ENCODE results near the gene SNIP1. TPM values are rescaled to one million over a fixed set of nuclear protein-coding genes. Genes with fewer than 3 reads are reported as not detected.
"Not testable (repeated sequence)": the region's sequence is repeated elsewhere in the genome, so short reads cannot be mapped to it uniquely, and the experiment has no call there.

Gene SNIP1, protein sequence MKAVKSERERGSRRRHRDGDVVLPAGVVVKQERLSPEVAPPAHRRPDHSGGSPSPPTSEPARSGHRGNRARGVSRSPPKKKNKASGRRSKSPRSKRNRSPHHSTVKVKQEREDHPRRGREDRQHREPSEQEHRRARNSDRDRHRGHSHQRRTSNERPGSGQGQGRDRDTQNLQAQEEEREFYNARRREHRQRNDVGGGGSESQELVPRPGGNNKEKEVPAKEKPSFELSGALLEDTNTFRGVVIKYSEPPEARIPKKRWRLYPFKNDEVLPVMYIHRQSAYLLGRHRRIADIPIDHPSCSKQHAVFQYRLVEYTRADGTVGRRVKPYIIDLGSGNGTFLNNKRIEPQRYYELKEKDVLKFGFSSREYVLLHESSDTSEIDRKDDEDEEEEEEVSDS
- polyA plus RNA-seq (ENCODE audit: insufficient read length in 4 of 4), result 10 to 100 TPM; 12.3 to 14.6 (median 13.7) TPM

DNA sequence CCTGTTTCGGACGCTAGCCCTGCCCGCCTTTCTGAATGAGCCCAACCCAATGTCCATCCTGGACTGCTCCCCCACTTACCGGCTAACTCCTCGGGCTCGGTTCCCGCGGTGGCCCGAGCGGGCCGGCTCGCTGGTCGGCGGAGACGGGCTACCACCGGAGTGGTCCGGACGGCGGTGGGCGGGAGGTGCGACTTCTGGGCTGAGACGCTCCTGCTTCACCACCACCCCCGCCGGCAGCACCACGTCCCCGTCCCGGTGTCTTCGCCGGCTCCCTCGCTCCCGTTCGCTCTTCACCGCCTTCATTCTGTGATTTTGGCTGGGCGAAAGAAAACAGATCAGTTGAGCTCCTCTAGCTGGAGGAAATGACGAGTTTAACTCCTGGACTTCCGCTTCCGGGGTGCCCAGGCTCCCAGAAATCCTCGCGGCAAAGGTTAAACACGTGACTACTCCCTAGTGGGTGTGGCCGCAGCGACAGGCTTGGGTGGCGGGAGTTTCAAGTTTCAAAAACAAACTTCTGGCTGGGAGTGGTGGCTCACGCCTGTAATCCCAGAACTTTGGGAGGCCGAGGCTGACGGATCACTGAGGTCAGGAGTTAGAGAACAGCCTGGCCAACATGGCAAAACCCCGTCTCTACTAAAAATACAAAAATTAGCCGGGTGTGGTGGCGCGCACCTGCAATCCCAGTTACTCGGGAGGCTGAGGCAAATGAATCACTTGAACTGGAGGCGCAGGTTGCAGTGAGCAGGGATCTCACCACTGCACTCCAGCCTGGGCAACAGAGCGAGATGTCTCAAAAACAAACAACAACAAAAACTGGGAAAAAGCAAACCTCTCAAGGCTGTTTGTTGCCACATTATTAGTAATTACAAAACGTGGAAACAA lies at the start of gene SNIP1:
Gene SNIP1 (minus strand): TSS at position 367 of the 882 bp plus-strand sequence. CDS start 64 bp downstream, at position 303.
- DNase-seq (ENCODE audit: low read depth in 4 of 4, low spot score in 3 of 4), result peak; percentile 81 to 90 (median 88)

DNA sequence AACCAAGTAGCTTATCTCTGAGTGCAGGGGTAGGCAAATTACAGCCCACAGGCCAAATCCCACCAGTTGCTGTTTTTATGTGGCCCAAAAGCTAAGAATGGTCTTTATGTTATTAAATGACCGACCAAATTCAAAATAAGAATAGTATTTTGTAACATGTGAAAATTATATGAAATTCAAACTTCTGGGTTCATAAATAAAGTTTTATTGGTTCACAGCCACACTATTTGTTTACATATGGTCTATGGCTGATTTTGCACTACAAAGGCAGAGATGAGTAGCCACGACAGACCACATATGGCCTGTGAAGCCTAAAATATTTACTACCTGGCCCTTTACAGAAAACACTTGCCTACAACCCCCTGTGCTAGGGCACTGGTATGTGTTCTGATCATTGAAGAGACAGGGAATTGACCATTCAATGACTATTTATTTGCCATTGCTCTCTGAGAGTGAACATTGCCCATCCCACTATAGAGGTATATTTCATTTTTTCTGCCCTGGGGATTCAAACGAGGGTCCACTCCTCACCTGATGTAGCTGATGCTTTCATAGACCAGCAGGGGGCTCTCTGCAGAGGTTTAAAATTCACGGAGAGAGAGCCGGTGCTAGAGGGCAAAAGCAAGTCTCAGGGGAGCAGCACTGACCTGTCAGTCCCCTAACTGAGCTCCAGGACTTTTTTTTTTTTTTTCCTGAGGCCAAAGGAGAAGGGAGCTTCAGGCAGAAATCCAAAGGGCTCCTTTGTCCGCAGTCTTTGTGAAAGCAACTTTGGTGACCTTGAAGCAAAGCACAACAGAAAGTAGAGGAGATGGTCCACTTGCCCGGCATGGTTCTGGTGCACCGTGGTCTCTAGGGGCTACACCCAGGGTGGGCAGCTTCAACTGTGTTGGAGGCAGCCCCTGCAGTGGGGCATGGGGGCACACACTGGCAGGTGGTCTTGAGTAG lies 48.9 kb upstream of the SNIP1 start:
- peak in 1 of 4 donors; percentile 34 for DNase-seq (ENCODE audit: low read depth in 4 of 4, low spot score in 3 of 4)

DNA sequence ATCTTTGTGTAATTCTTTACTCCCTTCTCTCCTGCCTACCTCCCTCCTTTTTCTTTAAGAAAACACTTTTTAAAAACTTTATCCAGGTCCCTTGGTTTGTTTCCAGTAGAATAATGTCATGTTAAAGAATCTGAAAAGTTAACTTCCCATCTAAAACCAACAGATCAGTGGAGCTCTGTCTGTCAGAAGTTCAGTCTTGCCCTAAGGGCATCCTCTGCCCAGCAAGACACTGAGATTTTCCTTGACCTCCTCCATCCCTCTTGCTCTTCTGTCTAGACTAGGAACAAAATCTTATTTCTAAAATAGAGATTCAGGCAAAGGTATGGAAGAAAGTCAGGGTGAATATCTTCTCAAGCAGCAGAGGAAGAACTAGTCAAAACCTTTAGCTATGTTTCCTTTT lies 47.3 kb upstream of the SNIP1 start:
- DNase-seq (ENCODE audit: low read depth in 4 of 4, low spot score in 3 of 4), result no peak

DNA sequence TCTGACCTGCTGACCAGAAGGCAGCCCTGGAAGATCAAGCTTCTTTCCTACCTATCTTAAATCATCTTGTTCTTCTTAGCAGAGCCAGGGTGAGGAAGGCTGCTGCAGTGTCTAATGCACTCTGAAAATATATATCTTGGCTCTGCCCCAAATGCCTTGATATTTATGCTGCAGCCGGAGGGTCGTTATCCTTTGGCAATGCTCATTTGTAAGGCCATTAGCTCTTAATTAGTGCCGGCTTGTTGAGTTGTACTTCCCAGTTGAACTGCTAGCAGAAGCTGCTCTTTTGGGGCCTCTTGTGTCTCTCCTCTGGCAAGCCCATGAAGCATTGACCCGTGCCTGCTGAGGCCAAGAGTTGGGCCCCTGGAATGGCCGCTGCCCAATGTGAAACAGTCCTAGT lies 45.8 kb upstream of the SNIP1 start:
- no peak for DNase-seq (ENCODE audit: low read depth in 4 of 4, low spot score in 3 of 4)

DNA sequence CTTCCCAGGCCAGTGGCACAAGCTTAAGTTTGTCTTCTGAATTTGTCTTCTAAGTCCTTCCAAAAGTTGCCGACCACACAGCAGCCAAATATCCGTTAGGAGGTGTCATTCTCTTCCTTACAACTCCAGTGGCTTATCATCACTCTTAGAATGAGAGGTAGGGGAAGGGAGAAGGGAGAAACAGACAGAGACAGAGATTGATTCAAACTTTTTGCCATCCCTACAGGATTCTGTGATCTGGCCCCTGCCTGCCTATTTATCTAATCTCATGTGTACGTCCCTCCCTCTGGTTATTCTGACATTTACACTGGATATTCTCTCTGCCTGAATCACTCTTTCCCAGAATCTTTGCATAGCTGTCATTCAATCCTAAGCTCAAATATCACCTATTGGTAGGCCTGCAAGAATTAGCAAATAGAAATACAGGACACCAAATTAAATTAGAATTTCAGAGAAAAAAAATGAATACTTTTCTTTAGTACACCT lies 42.1 kb upstream of the SNIP1 start:
- DNase-seq (ENCODE audit: low read depth in 4 of 4, low spot score in 3 of 4), result no peak

DNA sequence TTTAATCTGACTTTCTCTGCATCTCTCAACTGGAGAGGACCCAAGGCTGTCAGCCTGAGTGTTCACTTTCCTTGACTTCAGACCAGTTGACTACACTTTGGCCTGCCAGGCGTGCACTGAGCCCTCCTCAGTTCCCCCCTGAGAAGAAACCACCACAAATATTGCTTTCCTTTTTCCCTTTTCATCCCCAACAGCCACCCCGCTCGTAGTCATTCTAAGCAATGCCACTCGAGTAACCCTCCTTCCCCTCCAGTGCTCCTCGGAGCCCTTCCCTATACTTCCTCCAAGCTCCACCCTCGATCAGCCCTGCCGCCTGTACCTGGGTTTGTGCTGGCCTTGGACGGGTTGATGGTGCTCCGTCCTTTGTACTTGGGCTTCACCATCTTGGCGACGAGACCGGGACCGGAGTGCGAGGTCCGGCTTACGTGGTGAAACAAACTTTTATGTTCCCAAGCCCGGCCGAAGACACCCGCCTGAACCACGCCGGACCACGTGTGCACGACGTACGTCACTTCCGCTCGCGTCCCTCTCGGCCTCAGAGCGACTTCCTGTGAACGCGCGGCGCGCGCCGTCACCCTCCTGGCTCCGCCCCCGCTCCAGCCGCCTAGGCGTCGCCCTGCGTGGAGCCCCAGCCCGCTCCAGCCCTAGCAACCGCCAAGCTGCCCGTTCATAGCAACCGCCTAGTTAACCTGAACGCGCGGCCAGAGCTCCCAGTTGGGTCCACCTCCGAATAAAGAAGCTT lies 41.5 kb upstream of the SNIP1 start, which contains the start of gene GNL2:
Gene GNL2 (minus strand): TSS at position 498 of the 742 bp plus-strand sequence. CDS start 115 bp downstream, at position 383.
- peak; percentile 91 to 98 (median 96) for DNase-seq (ENCODE audit: low read depth in 4 of 4, low spot score in 3 of 4)

DNA sequence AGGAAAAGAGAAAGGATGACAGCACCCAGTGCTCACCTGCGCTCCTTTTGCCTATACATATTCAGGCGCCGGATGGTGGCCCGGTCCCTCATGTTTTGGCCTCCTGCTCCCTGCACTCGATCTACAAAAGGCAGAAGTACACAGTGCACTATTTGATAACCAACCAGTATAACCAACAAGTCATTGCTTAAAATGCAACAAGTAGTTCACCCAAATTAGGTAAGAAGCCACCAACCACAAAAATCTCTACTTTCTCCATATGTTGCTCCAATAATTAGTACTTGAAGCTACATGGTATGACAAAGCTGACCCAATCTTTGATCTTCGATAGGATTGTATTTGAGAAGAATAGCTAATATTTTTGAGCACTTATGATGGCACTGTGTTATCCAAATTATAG lies 39.6 kb upstream of the SNIP1 start:
- DNase-seq (ENCODE audit: low read depth in 4 of 4, low spot score in 3 of 4), result no peak

DNA sequence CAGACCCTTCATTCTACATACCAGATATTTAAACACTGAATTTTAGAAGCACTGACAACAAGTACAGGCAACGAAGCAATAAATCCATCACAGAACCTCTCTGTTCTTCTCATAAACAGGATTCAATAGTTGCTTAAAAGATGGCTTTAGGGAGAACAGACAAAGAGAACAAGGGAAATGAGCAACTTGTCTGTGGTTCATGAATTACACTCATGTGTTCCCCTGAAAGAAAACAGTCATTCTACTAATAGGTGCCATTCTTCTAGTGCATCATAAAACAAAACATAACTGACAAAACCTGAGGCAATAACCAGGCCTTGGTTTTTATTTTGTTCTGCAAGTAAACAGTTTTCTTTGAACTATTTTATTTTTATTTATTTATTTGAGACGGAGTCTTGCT lies 34.8 kb upstream of the SNIP1 start:
- DNase-seq (ENCODE audit: low read depth in 4 of 4, low spot score in 3 of 4), result no peak

DNA sequence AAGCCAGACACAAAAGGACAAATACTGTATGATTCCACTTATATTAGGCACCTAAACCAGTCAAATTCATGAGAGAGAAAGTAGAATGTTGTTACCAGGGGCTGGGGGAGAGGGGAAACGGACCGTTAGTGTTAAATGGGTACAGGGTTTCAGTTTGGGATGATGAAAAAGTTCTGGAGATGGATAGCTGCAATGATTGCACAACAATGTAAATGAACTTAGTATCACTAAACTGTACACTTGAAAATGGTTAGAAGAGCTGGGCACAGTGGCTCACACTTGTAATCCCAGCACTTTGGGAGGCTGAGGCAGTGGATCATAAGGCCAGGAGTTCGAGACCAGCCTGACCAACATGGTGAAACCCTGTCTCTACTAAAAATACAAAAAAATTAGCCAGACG lies 30.5 kb upstream of the SNIP1 start:
- not testable (repeated sequence) for DNase-seq (ENCODE audit: low read depth in 4 of 4, low spot score in 3 of 4)

DNA sequence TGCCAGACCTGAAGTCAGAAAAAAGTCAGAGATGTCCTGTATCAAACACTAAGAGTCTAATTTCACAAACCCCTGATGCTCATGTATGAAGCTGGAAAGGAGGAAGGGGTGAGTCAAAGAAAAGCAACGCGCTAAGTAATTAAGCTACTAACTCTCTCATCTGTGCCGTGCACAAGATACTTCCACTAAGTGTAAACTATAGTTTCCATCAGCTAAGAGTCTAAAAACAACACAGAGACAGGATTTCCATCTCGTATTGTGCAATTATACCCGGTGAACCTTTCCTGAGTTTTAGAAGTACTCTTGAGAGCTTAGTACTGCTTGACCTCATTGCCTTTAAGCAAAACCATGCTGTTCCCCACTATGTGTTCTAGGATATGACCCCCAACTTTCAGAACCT lies 21.6 kb upstream of the SNIP1 start:
- no peak for DNase-seq (ENCODE audit: low read depth in 4 of 4, low spot score in 3 of 4)

DNA sequence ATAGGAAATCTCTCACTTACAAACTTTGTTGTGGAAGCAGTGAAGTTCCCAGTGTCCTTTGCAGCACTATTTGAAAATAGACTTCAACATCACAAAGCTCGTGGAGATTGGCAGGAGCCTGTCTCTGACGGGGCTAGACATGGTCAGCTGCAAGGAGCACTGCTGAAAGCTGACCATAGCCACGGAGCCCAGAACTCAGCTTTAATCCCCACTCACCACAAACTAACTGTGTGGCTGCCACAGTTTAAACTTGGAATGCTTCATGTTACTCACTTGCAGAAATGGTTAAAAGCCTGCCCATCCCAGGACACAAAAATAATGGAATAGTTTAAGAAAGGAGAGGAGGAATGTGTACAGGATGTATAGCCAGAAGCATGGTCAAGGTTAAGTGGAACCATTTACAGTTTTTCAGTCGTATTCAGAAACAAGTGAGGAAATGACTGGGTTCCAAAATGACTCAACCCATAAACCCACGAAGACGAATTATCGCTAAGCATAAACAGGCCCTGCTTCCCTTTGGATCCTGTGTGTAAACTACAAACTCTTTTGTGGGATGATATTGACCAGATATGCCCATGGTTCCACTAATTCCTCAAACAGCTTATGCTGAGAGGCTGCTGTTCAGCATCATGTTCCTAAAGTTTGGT lies 20.9 kb upstream of the SNIP1 start:
- no peak for DNase-seq (ENCODE audit: low read depth in 4 of 4, low spot score in 3 of 4)

DNA sequence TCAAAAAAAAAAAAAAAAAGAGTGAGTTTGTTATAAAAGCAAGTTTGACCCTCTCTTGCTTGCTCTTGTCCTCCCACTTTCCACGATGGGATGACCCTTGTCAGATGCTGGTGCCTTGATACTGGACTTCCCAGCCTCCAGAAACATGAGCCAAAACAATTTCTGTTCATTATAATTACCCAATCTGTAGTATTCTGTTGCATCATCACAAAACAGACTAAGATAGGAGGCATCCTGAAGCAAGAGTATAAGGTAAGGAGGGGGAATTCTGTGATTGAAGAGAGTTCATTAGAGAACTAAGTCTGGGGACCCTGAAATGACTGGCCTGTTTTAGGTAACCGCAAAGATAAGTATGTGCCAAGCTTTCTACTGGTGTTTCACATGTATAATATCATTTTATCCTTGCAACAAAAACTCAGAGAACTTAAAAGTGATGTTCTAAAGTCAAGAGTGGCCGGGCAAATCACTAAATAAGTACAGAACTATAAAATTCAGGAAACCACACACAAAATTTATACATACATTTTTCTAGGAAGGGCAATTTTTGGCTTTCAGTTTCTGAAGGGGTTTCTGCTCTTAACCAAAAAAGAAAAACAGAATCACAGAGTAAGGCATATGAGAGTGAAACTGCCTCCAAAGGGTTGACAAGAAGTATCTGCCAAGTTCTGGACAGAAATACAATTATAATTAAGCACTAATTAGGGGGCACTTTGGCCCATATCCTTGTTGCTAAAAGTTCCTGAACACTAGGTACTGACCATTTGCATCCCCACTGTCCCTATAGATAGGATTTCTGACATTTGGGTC lies 16.6 kb upstream of the SNIP1 start:
- DNase-seq (ENCODE audit: low read depth in 4 of 4, low spot score in 3 of 4), result no peak

DNA sequence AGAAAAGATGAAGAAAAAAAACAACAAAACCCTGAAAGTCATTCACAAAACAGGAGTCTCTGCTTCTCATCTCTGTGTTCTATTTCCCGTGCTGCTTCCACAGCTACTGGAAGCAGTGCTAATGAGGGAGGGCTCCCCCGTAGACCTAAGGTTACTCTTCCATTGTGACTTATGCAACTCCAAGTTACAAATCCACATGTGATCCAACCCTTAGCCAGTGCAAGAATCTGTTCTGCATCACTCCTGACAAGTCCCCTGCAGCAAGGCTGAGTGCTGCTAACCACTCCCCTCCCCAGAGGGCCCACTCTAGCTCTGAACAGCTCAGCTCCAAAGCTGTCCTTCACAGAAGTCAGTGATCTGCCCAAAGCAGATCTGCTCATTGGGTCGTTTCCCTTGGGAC lies 12.9 kb upstream of the SNIP1 start:
- DNase-seq (ENCODE audit: low read depth in 4 of 4, low spot score in 3 of 4), result no peak

DNA sequence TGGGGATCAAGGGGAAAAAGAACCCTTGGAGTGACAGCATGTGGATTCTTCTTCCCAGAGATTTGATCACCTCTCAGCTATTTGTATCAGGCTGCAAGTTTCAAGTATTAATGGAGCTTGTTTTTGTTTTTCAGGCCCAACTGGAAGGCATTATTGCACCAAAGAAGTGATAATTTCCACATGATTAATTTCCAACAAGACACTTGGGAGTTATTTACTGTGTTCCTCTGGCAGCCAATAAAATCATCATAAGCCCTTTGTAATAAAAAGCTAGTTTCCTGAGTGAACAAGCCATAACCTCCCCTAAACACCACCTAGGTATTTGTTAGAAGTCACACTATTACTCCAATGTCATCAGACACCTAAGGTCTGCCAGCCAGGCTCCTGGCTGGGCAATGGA lies 10.8 kb upstream of the SNIP1 start:
- DNase-seq (ENCODE audit: low read depth in 4 of 4, low spot score in 3 of 4), result no peak

DNA sequence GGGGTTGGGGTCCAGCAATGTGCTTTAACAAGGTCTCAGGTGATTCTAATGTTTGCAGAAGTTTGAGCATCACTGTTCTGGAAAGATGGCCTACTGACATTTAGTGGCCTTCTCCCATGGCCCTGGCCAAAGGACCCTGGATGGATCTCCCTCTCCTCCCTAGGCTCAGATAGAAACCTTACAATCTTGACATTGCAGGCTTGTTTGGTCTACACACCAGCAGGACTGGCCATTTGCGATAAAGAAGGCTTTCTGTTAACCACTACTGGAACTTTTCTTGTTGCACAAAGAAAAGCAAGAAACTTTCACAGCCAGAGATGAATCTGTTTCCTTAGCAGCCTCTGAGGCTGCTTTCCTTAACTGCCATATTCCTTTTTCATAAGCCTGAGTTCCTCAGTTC lies 8.9 kb upstream of the SNIP1 start:
- no peak for DNase-seq (ENCODE audit: low read depth in 4 of 4, low spot score in 3 of 4)

DNA sequence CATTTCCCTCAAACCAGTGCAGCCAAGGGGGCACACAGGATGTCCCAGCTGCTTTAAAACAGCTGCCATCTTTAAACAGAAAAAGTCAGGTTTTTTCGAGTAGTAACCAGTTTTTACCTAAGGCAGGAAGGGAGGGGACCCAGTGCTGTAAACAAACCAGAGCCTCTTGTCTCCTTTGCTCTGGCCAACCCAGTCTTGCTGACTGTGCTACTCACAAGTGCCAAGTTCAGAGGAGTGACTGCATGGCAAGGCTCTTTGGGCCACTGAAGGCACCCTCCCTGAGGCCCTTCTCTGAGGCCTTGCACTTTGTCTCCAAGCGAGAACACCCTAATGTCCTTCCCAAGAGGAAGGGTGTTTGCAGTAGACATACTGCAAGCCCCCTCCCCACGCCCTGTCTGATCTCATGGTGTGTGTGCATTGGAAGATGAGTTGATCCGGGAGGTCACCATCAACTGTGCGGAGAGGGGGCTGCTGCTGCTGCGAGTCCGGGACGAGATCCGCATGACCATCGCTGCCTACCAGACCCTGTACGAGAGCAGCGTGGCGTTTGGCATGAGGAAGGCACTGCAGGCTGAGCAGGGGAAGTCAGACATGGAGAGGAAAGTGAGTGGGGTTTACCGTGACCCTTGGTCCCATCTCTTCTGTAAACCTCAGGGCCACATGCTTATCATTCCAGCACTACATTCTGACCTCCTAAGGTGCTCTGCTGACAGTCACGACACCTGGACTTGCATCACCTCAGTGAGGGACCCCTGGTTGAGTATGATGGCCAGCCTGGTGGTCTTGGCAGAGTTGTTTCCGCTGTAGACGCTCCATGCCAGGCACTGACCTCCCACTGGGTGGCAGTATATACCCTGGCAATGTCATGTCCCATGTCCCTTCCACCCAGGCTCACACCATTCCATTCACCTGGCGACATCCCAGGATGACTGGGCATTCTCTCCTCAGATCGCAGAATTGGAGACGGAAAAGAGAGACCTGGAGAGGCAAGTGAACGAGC lies 7.3 kb upstream of the SNIP1 start:
- no peak for DNase-seq (ENCODE audit: low read depth in 4 of 4, low spot score in 3 of 4)

All from right renal pelvis (tissue), 4 donors.